PFSK-1 (cell line): ENCODE measurements around the gene FGD4.

Experiments
- FOXP2 ChIP-seq: optimal IDR thresholded peaks from 2 replicates; pipeline ENCODE3; 2011; ENCODE audit warnings: borderline replicate concordance, control low read depth, inconsistent platforms; ENCODE audit not compliant: insufficient read depth; ENCODE audit errors: extremely low read length, extremely low read depth
- POLR2AphosphoS5 ChIP-seq: IDR thresholded peaks from 2 replicates; pipeline ENCODE4 v1.6.1; 2012; ENCODE audit warnings: low read depth, mild to moderate bottlenecking, control low read depth, low read length, moderate library complexity
- REST ChIP-seq, 2 experiments: IDR thresholded peaks; 2 replicates each; pipeline versions ENCODE4 v1.6.1 to v1.8.0; 2011 to 2012; ENCODE audit warnings: low read depth in 2 of 2, low read length in 2 of 2, control low read depth in 1 of 2, inconsistent platforms in 1 of 2, mild to moderate bottlenecking in 1 of 2, moderate library complexity in 1 of 2; ENCODE audit not compliant: insufficient read depth in 1 of 2
- SIN3A ChIP-seq: IDR thresholded peaks from 2 replicates; pipeline ENCODE4 v1.6.1; 2012; ENCODE audit warnings: mild to moderate bottlenecking, low read length, moderate library complexity, borderline replicate concordance; ENCODE audit not compliant: insufficient read depth
- TAF1 ChIP-seq: IDR thresholded peaks from 2 replicates; pipeline ENCODE4 v1.6.1; 2012; ENCODE audit warnings: low read length, control low read depth, borderline replicate concordance; ENCODE audit not compliant: insufficient read depth

Gene FGD4

GRCh38 chr12:32502693-32503502, 103.5 kb downstream of the FGD4 start:
- no peak for TF ChIP-seq SIN3A
- no peak for TF ChIP-seq TAF1
- no peak for TF ChIP-seq REST (IDR thresholded peaks at IDR 0.05; ENCODE audit: insufficient read depth in 1 of 2, low read depth in 2 of 2, low read length in 2 of 2)
- TF ChIP-seq FOXP2 = no peak
- TF ChIP-seq POLR2AphosphoS5 = no peak

- no peak for TF ChIP-seq SIN3A
- TF ChIP-seq REST (IDR thresholded peaks at IDR 0.05; ENCODE audit: insufficient read depth in 1 of 2, low read depth in 2 of 2, low read length in 2 of 2) = no peak
- TF ChIP-seq TAF1 = no peak
- no peak for TF ChIP-seq POLR2AphosphoS5
- no peak for TF ChIP-seq FOXP2
Observed at GRCh38 chr12:32503730-32504129, 104.4 kb downstream of the FGD4 start.

- TF ChIP-seq REST (IDR thresholded peaks at IDR 0.05; ENCODE audit: insufficient read depth in 1 of 2, low read depth in 2 of 2, low read length in 2 of 2) (no peak), TAF1 (no peak), FOXP2 (no peak)
Observed at GRCh38 chr12:32504591-32504990, 105.2 kb downstream of the FGD4 start.

- TF ChIP-seq SIN3A (no peak), FOXP2 (no peak), REST (IDR thresholded peaks at IDR 0.05; ENCODE audit: insufficient read depth in 1 of 2, low read depth in 2 of 2, low read length in 2 of 2) (no peak), POLR2AphosphoS5 (no peak), TAF1 (no peak)
Observed at GRCh38 chr12:32505067-32505945, 105.9 kb downstream of the FGD4 start.
